ENCODE measurements around the gene AUNIP.

AUNIP gene

DNA sequence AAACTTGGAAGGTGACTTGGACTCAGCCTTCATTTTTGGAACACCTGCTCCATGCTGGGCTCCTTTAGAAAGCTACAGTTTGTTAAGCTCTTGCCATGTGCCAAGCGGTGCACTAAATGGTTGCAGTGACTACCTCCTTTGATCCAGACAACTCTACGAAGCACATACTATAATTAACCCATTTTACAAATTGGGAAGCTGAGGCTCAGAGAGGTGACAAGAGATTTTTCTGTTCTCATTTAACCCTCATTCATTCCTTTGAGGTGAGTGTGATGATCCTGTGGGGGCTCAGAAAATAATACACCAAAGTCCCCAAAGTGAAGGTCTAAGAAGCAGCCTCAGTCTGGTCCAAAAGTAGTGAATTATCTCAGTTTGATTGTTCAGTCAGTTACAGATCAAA is 17.9 kb upstream of the AUNIP start:
- DNase-seq (ENCODE audit: low read depth), result no peak
- no peak overlapping the region for H3K4me3 ChIP-seq (ENCODE audit: low read depth, low read length)
- TF ChIP-seq CTCF (conservative IDR thresholded peaks at IDR 0.05; ENCODE audit: low read depth, low read length), result no peak

DNA sequence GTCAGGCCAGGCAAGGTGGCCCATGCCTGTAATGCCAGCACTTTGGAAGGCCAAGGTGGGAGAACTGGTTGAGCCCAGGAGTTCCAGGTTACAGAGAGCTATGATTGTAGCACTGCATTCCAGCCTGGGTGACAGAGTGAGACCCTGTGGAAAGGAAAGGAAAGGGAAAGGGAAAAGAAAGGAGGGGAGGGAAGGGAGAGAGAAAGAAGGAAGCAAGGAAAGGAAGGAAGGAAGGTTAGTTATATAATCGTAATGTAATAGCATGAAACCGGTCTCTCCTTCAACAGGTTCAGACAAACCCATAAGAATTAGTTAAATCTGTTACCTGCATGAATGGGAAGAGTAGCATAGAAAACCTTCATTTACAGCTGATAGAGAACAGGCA is 17.4 kb upstream of the AUNIP start:
- no peak for TF ChIP-seq CTCF (conservative IDR thresholded peaks at IDR 0.05; ENCODE audit: low read depth, low read length)

DNA sequence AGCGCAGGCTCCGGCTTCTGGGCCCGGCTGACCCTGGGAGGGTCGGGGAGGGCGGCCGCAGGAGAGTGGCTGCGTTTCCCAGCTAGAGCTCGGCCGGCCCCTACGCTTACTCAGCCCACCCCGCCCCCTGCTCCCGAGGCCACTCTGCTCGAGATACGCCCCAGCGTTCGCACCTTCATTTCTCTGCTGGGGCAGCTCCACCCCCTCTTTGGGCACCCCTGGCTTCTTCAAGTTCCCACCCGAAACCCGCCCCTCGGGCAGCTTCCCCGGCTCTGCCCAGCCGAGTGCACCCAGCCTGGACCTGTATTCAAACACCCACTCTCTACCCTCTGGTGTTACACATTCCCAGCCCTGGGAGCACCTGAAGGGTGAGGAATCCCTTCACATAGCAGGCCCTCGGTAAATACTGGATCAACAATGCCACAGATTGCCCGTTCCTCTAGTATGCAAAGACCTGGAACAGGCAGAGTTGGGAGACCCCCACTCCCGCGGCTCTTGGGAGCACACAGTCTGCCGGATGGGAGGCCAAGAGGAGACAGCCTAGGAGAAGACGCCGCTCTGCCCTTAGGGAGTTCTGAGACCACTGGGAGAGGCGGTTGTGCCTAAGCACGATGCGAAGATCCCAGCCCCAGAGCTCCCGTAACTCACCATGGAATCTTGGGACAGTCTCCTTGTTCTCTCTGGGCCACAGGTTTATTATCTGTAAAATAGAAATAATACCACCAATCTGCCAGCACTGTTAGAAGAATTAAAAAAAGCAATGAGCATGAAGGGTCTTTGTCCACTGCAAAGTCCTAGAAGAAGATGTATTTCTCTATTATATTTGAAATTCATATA is 16.8 kb upstream of the AUNIP start:
- DNase-seq (ENCODE audit: low read depth), result no peak
- no peak for TF ChIP-seq CTCF (conservative IDR thresholded peaks at IDR 0.05; ENCODE audit: low read depth, low read length)
- H3K4me3 ChIP-seq (ENCODE audit: low read depth, low read length), result peak overlapping the region; percentile 61

More for the DNA sequence above, 17.4 kb upstream of the AUNIP start:
- DNase-seq (ENCODE audit: low read depth), result no peak
- no peak overlapping the region for H3K4me3 ChIP-seq (ENCODE audit: low read depth, low read length)

- TF ChIP-seq CTCF (conservative IDR thresholded peaks at IDR 0.05; ENCODE audit: low read depth, low read length), result no peak
- peak within 1 kb of the TSS; percentile 61 for H3K4me3 ChIP-seq (ENCODE audit: low read depth, low read length)
- peak; percentile 62 for DNase-seq (ENCODE audit: low read depth)
Measured at GRCh38 chr1:25875154-25875855, 16.0 kb upstream of the AUNIP start, which contains the start of gene PAQR7. PAQR7 (minus strand) TSS chr1:25875708; CDS start chr1:25863839, 11,869 bp downstream.

- no peak for TF ChIP-seq CTCF (conservative IDR thresholded peaks at IDR 0.05; ENCODE audit: low read depth, low read length)
- peak overlapping the region; percentile 61 for H3K4me3 ChIP-seq (ENCODE audit: low read depth, low read length)
- DNase-seq (ENCODE audit: low read depth), result no peak
Measured at GRCh38 chr1:25874635-25875153, 15.4 kb upstream of the AUNIP start.

DNA sequence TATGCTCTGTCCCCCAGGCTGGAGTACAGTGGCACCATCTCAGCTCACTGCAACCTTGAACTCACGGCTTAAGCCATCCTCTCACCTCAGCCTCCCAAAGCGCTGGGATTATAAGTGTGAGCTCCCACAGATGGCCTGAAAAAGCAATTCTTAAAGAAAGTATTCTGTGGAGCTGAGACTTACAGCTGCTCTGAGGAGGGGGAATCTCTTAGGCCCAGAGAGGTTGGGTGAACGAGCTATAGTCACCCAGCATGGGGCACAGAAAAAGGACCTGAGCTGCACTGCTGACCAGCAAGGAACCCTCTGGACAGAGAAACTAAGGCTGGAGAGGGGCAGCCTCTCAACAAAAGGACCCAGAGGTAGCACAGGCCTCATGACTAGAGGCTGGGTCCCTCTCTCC is 15.0 kb upstream of the AUNIP start:
- H3K4me3 ChIP-seq (ENCODE audit: low read depth, low read length), result peak overlapping the region; percentile 61
- no peak for TF ChIP-seq CTCF (conservative IDR thresholded peaks at IDR 0.05; ENCODE audit: low read depth, low read length)
- DNase-seq (ENCODE audit: low read depth), result no peak

Measured in choroid plexus epithelial cell (primary cell).